MCF 10A (cell line): ENCODE results near the gene TBC1D22B. TPM values are rescaled to one million over a fixed set of nuclear protein-coding genes. Genes with fewer than 3 reads are reported as not detected.

Source experiments
- BruUV-seq: library from RNA; stranded (reverse); fragments of 400-500 nt; replicated peaks from 2 replicates; lab custom pipeline; 2021; lab: Mats Ljungman, UMichigan
- CTCF ChIA-PET: fragments of 300-600 bp; sonication (Branson Sonifier 250); formaldehyde crosslinking; extraction: SDS; loops from one replicate; lab custom pipeline; 2021; ENCODE audit warnings: antibody characterized with exemption, inconsistent platforms; lab: Yijun Ruan, JAX
- POLR2A ChIA-PET: fragments of 300-600, 350-650 bp; sonication (Branson Sonifier 250); formaldehyde crosslinking; extraction: SDS; loops from one replicate; lab custom pipeline; 2020; ENCODE audit warnings: antibody characterized with exemption, inconsistent platforms; lab: Yijun Ruan, JAX
- DNase-seq: peaks from one replicate; pipeline ENCODE4 v3.0.0-alpha.2; 2018; ENCODE audit not compliant: unreplicated experiment
- H3K27ac Mint-ChIP-seq: one replicate; pipeline ENCODE4 v1.8.0; 2022; ENCODE audit warnings: mild to moderate bottlenecking, low read depth, mixed read lengths; ENCODE audit not compliant: unreplicated experiment
- H3K27me3 Mint-ChIP-seq: one replicate; pipeline ENCODE4 v1.8.0; 2022; ENCODE audit warnings: mixed read lengths; ENCODE audit not compliant: insufficient read depth, unreplicated experiment
- H3K36me3 Mint-ChIP-seq: one replicate; pipeline ENCODE4 v1.8.0; 2022; ENCODE audit warnings: mild to moderate bottlenecking, moderate library complexity, mixed read lengths; ENCODE audit not compliant: insufficient read depth, unreplicated experiment
- H3K4me1 Mint-ChIP-seq: one replicate; pipeline ENCODE4 v1.8.0; 2022; ENCODE audit warnings: mixed read lengths; ENCODE audit not compliant: insufficient read depth, unreplicated experiment
- H3K4me3 Mint-ChIP-seq: one replicate; pipeline ENCODE4 v1.8.0; 2022; ENCODE audit warnings: mild to moderate bottlenecking, moderate library complexity, mixed read lengths; ENCODE audit not compliant: unreplicated experiment
- H3K9me3 Mint-ChIP-seq: one replicate; pipeline ENCODE4 v1.8.0; 2022; ENCODE audit warnings: mixed read lengths; ENCODE audit not compliant: unreplicated experiment
- intact Hi-C: fragments of 100-400 bp; cut with micrococcal nuclease; formaldehyde crosslinking; loops from 2 replicates; pipeline ENCODE4 v1.14.1; 2022
- total RNA-seq: library from RNA; stranded (reverse); gene quantifications from 2 replicates; pipeline ENCODE4 v1.2.3, GENCODE V29; 2022
- TF ChIP-seq, protein P1 (sequence below): fragments of 200-600 bp; IDR thresholded peaks from one replicate; pipeline ENCODE4 v1.8.0; 2022; ENCODE audit warnings: antibody characterized with exemption, mild to moderate bottlenecking; ENCODE audit not compliant: unreplicated experiment

The TBC1D22B gene
- total RNA-seq, 1 experiment from 2014 or later, result 12.9 TPM

DNA sequence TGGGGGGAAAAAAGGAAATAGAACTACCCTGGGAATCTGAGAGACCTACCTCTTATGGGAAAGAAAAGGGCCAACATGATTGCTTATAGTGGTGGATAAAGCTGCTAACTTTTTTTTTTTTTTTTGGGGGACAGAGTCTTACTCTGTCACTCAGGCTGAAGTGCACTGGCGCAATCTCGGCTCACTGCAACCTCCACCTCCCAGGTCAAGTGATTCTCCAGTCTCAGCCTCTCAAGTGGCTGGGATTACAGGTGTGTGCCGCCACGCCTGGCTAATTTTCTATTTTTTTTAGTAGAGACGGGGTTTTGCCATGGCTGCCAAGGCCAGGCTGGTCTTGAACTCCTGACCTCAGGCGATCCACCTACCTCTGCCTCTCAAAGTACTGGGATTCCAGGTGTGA, 39.5 kb upstream of the TBC1D22B start:
- ChIA-PET POLR2A (no interaction called here), CTCF (interaction anchor here (2.2 kb wide), 1 partner anchor 200 kb away, joined by 10 read pairs; no protein-coding TSS in a partner anchor)
- intact Hi-C loops, result loop anchor here (10.0 kb wide), 1 partner anchor 333 kb away; the partner anchor contains the start of gene C6orf89
- Mint-ChIP-seq H3K27me3 (no peaks in the 10 kb centered on the region), H3K27ac (no peak overlapping the region), H3K4me1 (peaks cover 5% of the 10 kb centered on the region), H3K36me3 (no peaks in the 10 kb centered on the region), H3K4me3 (no peak overlapping the region), H3K9me3 (no peaks in the 10 kb centered on the region)
- DNase-seq, result no peak
- TF ChIP-seq, protein P1, sequence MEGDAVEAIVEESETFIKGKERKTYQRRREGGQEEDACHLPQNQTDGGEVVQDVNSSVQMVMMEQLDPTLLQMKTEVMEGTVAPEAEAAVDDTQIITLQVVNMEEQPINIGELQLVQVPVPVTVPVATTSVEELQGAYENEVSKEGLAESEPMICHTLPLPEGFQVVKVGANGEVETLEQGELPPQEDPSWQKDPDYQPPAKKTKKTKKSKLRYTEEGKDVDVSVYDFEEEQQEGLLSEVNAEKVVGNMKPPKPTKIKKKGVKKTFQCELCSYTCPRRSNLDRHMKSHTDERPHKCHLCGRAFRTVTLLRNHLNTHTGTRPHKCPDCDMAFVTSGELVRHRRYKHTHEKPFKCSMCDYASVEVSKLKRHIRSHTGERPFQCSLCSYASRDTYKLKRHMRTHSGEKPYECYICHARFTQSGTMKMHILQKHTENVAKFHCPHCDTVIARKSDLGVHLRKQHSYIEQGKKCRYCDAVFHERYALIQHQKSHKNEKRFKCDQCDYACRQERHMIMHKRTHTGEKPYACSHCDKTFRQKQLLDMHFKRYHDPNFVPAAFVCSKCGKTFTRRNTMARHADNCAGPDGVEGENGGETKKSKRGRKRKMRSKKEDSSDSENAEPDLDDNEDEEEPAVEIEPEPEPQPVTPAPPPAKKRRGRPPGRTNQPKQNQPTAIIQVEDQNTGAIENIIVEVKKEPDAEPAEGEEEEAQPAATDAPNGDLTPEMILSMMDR, result no peak
- BruUV-seq, result no TSS peak

DNA sequence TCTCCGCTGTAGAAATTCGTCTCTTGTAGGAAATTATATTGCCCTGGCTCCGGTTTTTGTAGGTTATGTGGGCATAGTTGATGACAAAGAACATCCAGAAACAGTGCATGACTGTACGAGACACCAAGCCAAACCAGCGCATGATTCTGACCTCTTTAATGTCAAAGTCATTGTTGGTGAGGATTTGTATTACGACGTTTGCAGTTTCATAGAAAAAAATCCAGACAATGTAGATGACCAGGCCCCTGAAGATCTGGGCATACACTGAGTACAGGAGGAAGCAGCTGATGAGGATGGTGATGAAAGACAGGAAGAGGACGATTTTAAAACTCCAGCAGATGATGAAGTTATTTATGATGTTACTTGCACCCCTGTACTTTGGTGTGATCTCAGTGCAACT, 39.1 kb upstream of the TBC1D22B start:
- POLR2A ChIA-PET, result no interaction called here
- intact Hi-C loops, result loop anchor here (10.0 kb wide), 1 partner anchor 334 kb away; the partner anchor contains the start of gene C6orf89
- H3K27ac Mint-ChIP-seq, result no peak overlapping the region
- BruUV-seq, result no TSS peak
- DNase-seq, result no peak
- H3K9me3 Mint-ChIP-seq, result no peaks in the 10 kb centered on the region
- H3K4me3 Mint-ChIP-seq, result no peak overlapping the region
- peaks cover 7% of the 10 kb centered on the region for H3K4me1 Mint-ChIP-seq
- CTCF ChIA-PET, result interaction anchor here (2.2 to 4.8 kb wide), 2 partner anchors 8 to 200 kb away, joined by 10 to 36 read pairs; no protein-coding TSS in a partner anchor
- no peaks in the 10 kb centered on the region for H3K27me3 Mint-ChIP-seq
- TF ChIP-seq, protein P1, result no peak
- no peaks in the 10 kb centered on the region for H3K36me3 Mint-ChIP-seq

DNA sequence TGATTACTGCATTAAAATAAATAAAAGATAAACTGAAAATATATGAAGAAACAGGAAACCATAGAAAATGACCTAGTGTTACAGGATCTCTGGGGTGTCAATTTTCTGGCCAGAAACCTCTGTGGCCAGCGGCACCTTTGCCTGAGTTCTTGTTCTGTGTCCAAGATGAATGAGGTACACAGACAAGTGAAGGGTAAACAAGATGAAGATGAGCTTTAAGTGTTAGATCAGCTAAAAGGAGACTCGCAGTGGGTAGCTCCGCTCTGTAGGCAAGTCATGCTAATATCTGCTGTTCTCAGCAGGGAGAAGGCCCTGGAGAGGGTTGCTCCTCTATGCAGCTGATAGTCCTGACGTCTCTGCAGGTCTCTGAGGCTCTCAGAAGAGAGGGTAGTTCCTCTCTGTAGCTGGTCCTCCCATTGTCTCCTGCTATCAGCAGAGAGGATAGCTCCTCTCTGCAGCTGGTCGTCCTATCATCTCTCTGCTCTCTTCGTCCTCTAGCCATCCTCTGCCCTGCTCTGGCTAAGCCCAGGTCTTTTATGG, 35.9 kb upstream of the TBC1D22B start:
- intact Hi-C loops, result no loop called here
- TF ChIP-seq, protein P1, result no peak
- ChIA-PET POLR2A (interaction anchor here (0.5 to 3.6 kb wide), 6 partner anchors 13 to 436 kb away, joined by 3 to 24 read pairs (median 8); partner anchors contain the start of genes TBC1D22B and TMEM217), CTCF (interaction anchor here (1.2 to 4.8 kb wide), 3 partner anchors 11 to 451 kb away, joined by 3 to 36 read pairs (median 4); no protein-coding TSS in a partner anchor)
- H3K27me3 Mint-ChIP-seq, result no peaks in the 10 kb centered on the region
- no peaks in the 10 kb centered on the region for H3K36me3 Mint-ChIP-seq
- H3K4me1 Mint-ChIP-seq, result peaks cover 7% of the 10 kb centered on the region
- H3K4me3 Mint-ChIP-seq, result peak overlapping the region; percentile 64
- H3K27ac Mint-ChIP-seq, result no peak overlapping the region
- no TSS peak for BruUV-seq
- H3K9me3 Mint-ChIP-seq, result no peaks in the 10 kb centered on the region
- DNase-seq, result no peak

DNA sequence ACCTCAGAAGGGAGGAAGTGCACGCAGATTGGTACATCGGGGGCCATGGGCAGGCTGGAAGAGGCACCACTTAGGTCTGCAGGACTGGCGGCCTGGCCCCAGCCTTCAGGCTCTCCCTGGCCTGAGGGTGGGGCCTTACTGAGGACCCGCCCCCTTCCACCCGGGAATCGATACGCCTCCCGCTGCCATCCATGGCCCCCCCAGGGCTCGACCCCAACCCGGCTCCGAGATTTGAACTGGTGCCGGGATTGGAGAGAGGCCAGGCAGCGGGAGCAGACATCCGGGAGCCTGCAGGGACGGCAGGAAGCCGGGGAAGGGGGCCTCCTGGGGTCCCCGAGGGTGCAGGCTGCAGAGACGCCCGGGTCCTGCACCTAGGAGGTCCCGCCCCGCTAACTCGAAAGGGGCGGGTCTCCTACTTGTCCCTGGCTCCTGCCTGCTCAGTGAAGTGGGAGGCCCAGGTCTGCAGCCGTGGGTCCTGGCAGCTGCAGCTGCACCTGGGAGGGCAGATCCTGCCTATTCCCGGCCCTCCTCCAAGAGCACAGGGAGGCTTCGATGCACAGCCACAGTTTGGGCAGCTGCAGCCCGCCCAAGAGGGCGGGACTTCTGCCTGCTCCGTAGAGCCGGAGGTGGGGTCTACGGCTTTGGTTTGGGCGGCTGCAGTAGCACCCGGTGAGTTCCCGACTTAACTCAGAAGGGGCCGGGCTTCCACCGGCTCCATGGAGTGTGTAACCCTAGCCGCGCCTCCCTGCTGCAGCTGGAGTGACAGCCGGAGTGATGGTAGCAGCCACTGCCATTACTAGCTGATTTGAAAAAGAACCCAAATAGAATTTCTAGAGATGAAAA, 35.2 kb upstream of the TBC1D22B start:
- H3K36me3 Mint-ChIP-seq, result no peaks in the 10 kb centered on the region
- TF ChIP-seq, protein P1, result no peak
- ChIA-PET POLR2A (interaction anchor here (0.5 to 3.6 kb wide), 9 partner anchors 13 to 1259 kb away, joined by 3 to 24 read pairs (median 3); partner anchors contain the start of genes TBC1D22B and TMEM217), CTCF (interaction anchor here (1.4 to 4.8 kb wide), 2 partner anchors 12 to 203 kb away, joined by 4 to 36 read pairs; no protein-coding TSS in a partner anchor)
- H3K27me3 Mint-ChIP-seq, result no peaks in the 10 kb centered on the region
- intact Hi-C loops, result no loop called here
- peaks cover 7% of the 10 kb centered on the region for H3K4me1 Mint-ChIP-seq
- H3K4me3 Mint-ChIP-seq, result peak overlapping the region; percentile 64
- no peaks in the 10 kb centered on the region for H3K9me3 Mint-ChIP-seq
- no peak overlapping the region for H3K27ac Mint-ChIP-seq
- peak; percentile 92 for DNase-seq
- no TSS peak for BruUV-seq
